HAP-1 (cell line): ENCODE data around the gene FICD.

Source experiments
- DNase-seq, 2 experiments: peaks; one replicate each; pipeline ENCODE4 v3.0.0-alpha.2; 2016 to 2020; ENCODE audit warnings: low spot score in 2 of 2
- H3K27me3 ChIP-seq: fragments of 250-450 bp; sonication (Bioruptor Pico); 2 replicates; pipeline ENCODE4 v1.5.1; 2020; ENCODE audit warnings: low read depth, mild to moderate bottlenecking, moderate library complexity
- H3K36me3 ChIP-seq: fragments of 250-450 bp; sonication (Bioruptor Pico); replicated peaks from 2 replicates; pipeline ENCODE4 v1.5.1; 2020; ENCODE audit warnings: mild to moderate bottlenecking
- H3K4me1 ChIP-seq: fragments of 250-450 bp; sonication (Bioruptor Pico); 2 replicates; pipeline ENCODE4 v1.5.1; 2020; ENCODE audit warnings: mild to moderate bottlenecking
- H3K4me3 ChIP-seq: fragments of 250-450 bp; sonication (Bioruptor Pico); 2 replicates; pipeline ENCODE4 v1.5.1; 2020; ENCODE audit warnings: mild to moderate bottlenecking, moderate library complexity
- H3K9me3 ChIP-seq: fragments of 250-450 bp; sonication (Bioruptor Pico); 2 replicates; pipeline ENCODE4 v1.5.1; 2020; ENCODE audit warnings: mild to moderate bottlenecking, moderate library complexity
- in situ Hi-C: fragments of 300-500 bp; cut with MboI; formaldehyde crosslinking; loops from 3 replicates; pipeline ENCODE4 v1.14.3; 2020; ENCODE audit warnings: low sequenced_read_pairs, inconsistent platforms, mixed read lengths

Gene FICD

GRCh38 chr12:108511633-108512540, 3.2 kb upstream of the FICD start:
- Histone ChIP-seq H3K4me1 (peaks cover 7% of the 10 kb centered on the region; the same call in 1 of the 2 replicates), H3K36me3 (0 out of 2 replicates have a peak, but pooled peaks cover under 1% of the 10 kb centered on the region), H3K4me3 (no peak overlapping the region), H3K27me3 (no peaks in the 10 kb centered on the region), H3K9me3 (no peaks in the 10 kb centered on the region)
- in situ Hi-C loops: loop anchor here (25.0 kb wide), 1 partner anchor 825 kb away; the partner anchor contains the start of gene PWP1
- DNase-seq: peak; percentile 77 to 84

- in situ Hi-C loops: loop anchor here (25.0 kb wide), 1 partner anchor 827 kb away; the partner anchor contains the start of gene PWP1
Observed at GRCh38 chr12:108514468-108514972, 557 bp upstream of the FICD start.

GRCh38 chr12:108515916-108516315, 839 bp downstream of the FICD start:
- Histone ChIP-seq H3K4me3 (peak overlapping the region; percentile 74), H3K4me1 (peaks cover 7% of the 10 kb centered on the region; the same call in 1 of the 2 replicates), H3K36me3 (peaks cover 38% of the 10 kb centered on the region), H3K27me3 (no peaks in the 10 kb centered on the region), H3K9me3 (no peaks in the 10 kb centered on the region)
- DNase-seq: peak in 1 of 2 experiments; percentile 29
- in situ Hi-C loops: loop anchor here (25.0 kb wide), 1 partner anchor 829 kb away; the partner anchor contains the start of gene PWP1

More at GRCh38 chr12:108514468-108514972, 557 bp upstream of the FICD start:
- no peak for DNase-seq
- peaks cover 7% of the 10 kb centered on the region; the same call in 1 of the 2 replicates for H3K4me1 ChIP-seq
- H3K36me3 ChIP-seq: peaks cover 24% of the 10 kb centered on the region
- no peaks in the 10 kb centered on the region for H3K9me3 ChIP-seq
- H3K27me3 ChIP-seq: no peaks in the 10 kb centered on the region
- peak overlapping the region; percentile 74 for H3K4me3 ChIP-seq

GRCh38 chr12:108516511-108517275, 1.6 kb downstream of the FICD start:
- no peaks in the 10 kb centered on the region for H3K27me3 ChIP-seq
- in situ Hi-C loops: loop anchor here (25.0 kb wide), 1 partner anchor 829 kb away; the partner anchor contains the start of gene PWP1
- no peaks in the 10 kb centered on the region for H3K9me3 ChIP-seq
- H3K36me3 ChIP-seq: peaks cover 46% of the 10 kb centered on the region
- DNase-seq: peak in 1 of 2 experiments; percentile 22
- no peak overlapping the region for H3K4me3 ChIP-seq
- H3K4me1 ChIP-seq: peaks cover 5% of the 10 kb centered on the region; the same call in 1 of the 2 replicates

- Histone ChIP-seq H3K36me3 (peaks cover 54% of the 10 kb centered on the region), H3K27me3 (no peaks in the 10 kb centered on the region), H3K4me3 (no peak overlapping the region), H3K4me1 (no peaks in the 10 kb centered on the region), H3K9me3 (no peaks in the 10 kb centered on the region)
- in situ Hi-C loops: loop anchor here (25.0 kb wide), 1 partner anchor 830 kb away; the partner anchor contains the start of gene PWP1
- no peak for DNase-seq
Observed at GRCh38 chr12:108517288-108518100, 2.4 kb downstream of the FICD start.

GRCh38 chr12:108518101-108518715, 3.1 kb downstream of the FICD start:
- no peak overlapping the region for H3K4me3 ChIP-seq
- no peaks in the 10 kb centered on the region for H3K4me1 ChIP-seq
- H3K27me3 ChIP-seq: no peaks in the 10 kb centered on the region
- in situ Hi-C loops: loop anchor here (25.0 kb wide), 1 partner anchor 831 kb away; the partner anchor contains the start of gene PWP1
- no peaks in the 10 kb centered on the region for H3K9me3 ChIP-seq
- no peak for DNase-seq
- peaks cover 61% of the 10 kb centered on the region for H3K36me3 ChIP-seq

GRCh38 chr12:108518716-108519496, 3.8 kb downstream of the FICD start:
- no peak overlapping the region for H3K4me3 ChIP-seq
- no peaks in the 10 kb centered on the region for H3K27me3 ChIP-seq
- H3K9me3 ChIP-seq: no peaks in the 10 kb centered on the region
- no peak for DNase-seq
- H3K36me3 ChIP-seq: peaks cover 68% of the 10 kb centered on the region
- in situ Hi-C loops: loop anchor here (25.0 kb wide), 1 partner anchor 832 kb away; the partner anchor contains the start of gene PWP1
- no peaks in the 10 kb centered on the region for H3K4me1 ChIP-seq

GRCh38 chr12:108519558-108519957, 4.5 kb downstream of the FICD start:
- in situ Hi-C loops: loop anchor here (25.0 kb wide), 1 partner anchor 832 kb away; the partner anchor contains the start of gene PWP1

GRCh38 chr12:108523365-108523764, 8.3 kb downstream of the FICD start:
- DNase-seq: no peak
- Histone ChIP-seq H3K9me3 (no peaks in the 10 kb centered on the region), H3K4me1 (no peaks in the 10 kb centered on the region), H3K36me3 (peaks cover 97% of the 10 kb centered on the region), H3K4me3 (no peak overlapping the region), H3K27me3 (no peaks in the 10 kb centered on the region)
- in situ Hi-C loops: loop anchor here (25.0 kb wide), 1 partner anchor 836 kb away; the partner anchor contains the start of gene PWP1

More at GRCh38 chr12:108519558-108519957, 4.5 kb downstream of the FICD start:
- Histone ChIP-seq H3K36me3 (peaks cover 75% of the 10 kb centered on the region), H3K9me3 (no peaks in the 10 kb centered on the region), H3K27me3 (no peaks in the 10 kb centered on the region), H3K4me3 (no peak overlapping the region), H3K4me1 (no peaks in the 10 kb centered on the region)
- DNase-seq: peak in 1 of 2 experiments; percentile 19

GRCh38 chr12:108525681-108526080, 10.6 kb downstream of the FICD start:
- H3K4me1 ChIP-seq: no peaks in the 10 kb centered on the region
- no peaks in the 10 kb centered on the region for H3K9me3 ChIP-seq
- H3K36me3 ChIP-seq: peaks cover 95% of the 10 kb centered on the region
- no peaks in the 10 kb centered on the region for H3K27me3 ChIP-seq
- in situ Hi-C loops: loop anchor here (25.0 kb wide), 1 partner anchor 788 kb away; no protein-coding TSS in a partner anchor
- H3K4me3 ChIP-seq: no peak overlapping the region
- no peak for DNase-seq

- H3K27me3 ChIP-seq: no peaks in the 10 kb centered on the region
- H3K4me3 ChIP-seq: no peak overlapping the region
- in situ Hi-C loops: loop anchor here (25.0 kb wide), 1 partner anchor 789 kb away; no protein-coding TSS in a partner anchor
- H3K4me1 ChIP-seq: no peaks in the 10 kb centered on the region
- no peaks in the 10 kb centered on the region for H3K9me3 ChIP-seq
- DNase-seq: no peak
- H3K36me3 ChIP-seq: peaks cover 95% of the 10 kb centered on the region
Observed at GRCh38 chr12:108526482-108527165, 11.5 kb downstream of the FICD start.
